Measurements from ENCODE around the gene SLC25A6.
"Not testable (repeated sequence)": the region's sequence is repeated elsewhere in the genome, so short reads cannot be mapped to it uniquely, and the experiment has no call there.

The SLC25A6 gene

GRCh38 chrX:1391707-1392375 is at the start of gene SLC25A6:
TSS of gene SLC25A6 (minus strand) at chrX:1392113. CDS start at chrX:1392009, 104 bp downstream.
- DNase-seq: no peak

GRCh38 chrX:1440506-1440905 is 48.6 kb upstream of the SLC25A6 start:
- DNase-seq: no peak

GRCh38 chrX:1435241-1435895 is 43.5 kb upstream of the SLC25A6 start:
- DNase-seq: no peak

GRCh38 chrX:1434871-1435240 is 42.9 kb upstream of the SLC25A6 start:
- DNase-seq: no peak

- DNase-seq: no peak
These were observed 41.9 kb upstream of the SLC25A6 start for GRCh38 chrX:1433646-1434357.

- no peak for DNase-seq
These were observed 38.5 kb upstream of the SLC25A6 start for GRCh38 chrX:1430451-1430850.

- DNase-seq: no peak
These were observed 35.8 kb upstream of the SLC25A6 start for GRCh38 chrX:1427756-1428155.

GRCh38 chrX:1426321-1426720 is 34.4 kb upstream of the SLC25A6 start:
- not testable (repeated sequence) for DNase-seq

- no peak for DNase-seq
These were observed 33.5 kb upstream of the SLC25A6 start for GRCh38 chrX:1425381-1425780.

- DNase-seq: no peak
These were observed 32.4 kb upstream of the SLC25A6 start for GRCh38 chrX:1424147-1424851.

GRCh38 chrX:1423215-1423614 is 31.3 kb upstream of the SLC25A6 start:
- DNase-seq: no peak

- no peak for DNase-seq
These were observed 30.2 kb upstream of the SLC25A6 start for GRCh38 chrX:1422135-1422465.

GRCh38 chrX:1421433-1422134 is 29.7 kb upstream of the SLC25A6 start:
- DNase-seq: no peak

GRCh38 chrX:1420371-1420770 is 28.5 kb upstream of the SLC25A6 start:
- DNase-seq: no peak

GRCh38 chrX:1419545-1420355 is 27.8 kb upstream of the SLC25A6 start:
- no peak for DNase-seq

GRCh38 chrX:1418901-1419544 is 27.1 kb upstream of the SLC25A6 start:
- no peak for DNase-seq

- no peak for DNase-seq
These were observed 26.2 kb upstream of the SLC25A6 start for GRCh38 chrX:1417921-1418771.

- DNase-seq: no peak
These were observed 25.2 kb upstream of the SLC25A6 start for GRCh38 chrX:1416965-1417760.

GRCh38 chrX:1416327-1416784 is 24.4 kb upstream of the SLC25A6 start:
- no peak for DNase-seq

All from NCI-H69 (cell line).